ENCODE data around the gene F12. TPM values are rescaled to one million over a fixed set of nuclear protein-coding genes. Genes with fewer than 3 reads are reported as not detected.

Gene F12
- total and polyA plus RNA-seq, 4 donors: 0.23 to 1.8 (median 0.33) TPM; not detected in 1

DNA sequence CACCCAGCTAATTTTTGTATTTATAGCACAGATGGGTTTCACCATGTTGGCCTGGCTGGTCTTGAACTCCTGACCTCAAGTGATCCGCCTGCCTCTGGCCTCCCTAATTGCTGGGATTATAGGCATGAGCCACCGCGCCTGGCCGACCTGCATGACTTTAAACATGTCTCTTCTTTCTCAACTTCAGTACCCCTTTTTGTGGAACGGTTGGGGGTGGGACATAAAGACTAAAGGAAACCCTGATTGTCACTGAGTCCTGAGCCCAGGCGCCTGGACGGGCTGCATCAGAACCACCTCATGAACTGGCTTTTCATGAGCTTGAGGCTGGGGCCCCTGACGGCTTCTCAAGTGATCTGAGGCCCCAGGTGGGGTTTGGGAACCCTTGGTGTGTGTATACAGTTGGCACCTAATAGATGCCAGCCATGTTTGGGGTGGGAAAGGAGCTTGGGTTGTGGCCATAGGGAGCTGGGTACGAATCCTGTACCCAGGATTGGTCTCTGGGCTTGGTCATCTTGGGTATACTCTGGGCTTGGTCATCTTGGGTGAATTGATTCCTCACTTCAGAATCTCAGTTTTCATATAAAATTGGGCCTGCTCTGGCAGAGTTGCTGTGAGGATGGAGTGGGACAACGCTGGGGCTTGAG lies 19.3 kb upstream of the F12 start:
- DNase-seq (no peak), ATAC-seq (ENCODE audit: low FRiP score) (no peak)
- Histone ChIP-seq H3K27ac (ENCODE audit: low read depth in 1 of 2, low read length in 2 of 2) (no peak overlapping the region), H3K36me3 (ENCODE audit: control insufficient read depth in 1 of 2, insufficient read depth in 2 of 2, low read length in 1 of 2) (no peaks in the 10 kb centered on the region), H3K9me3 (ENCODE audit: control insufficient read depth, low read length) (no peaks in the 10 kb centered on the region), H3K4me3 (ENCODE audit: low read length in 2 of 2) (no peak overlapping the region), H3K27me3 (ENCODE audit: control insufficient read depth in 1 of 2, insufficient read depth in 2 of 2, low read length in 1 of 2) (no peaks in the 10 kb centered on the region), H3K4me1 (ENCODE audit: control insufficient read depth in 1 of 2, insufficient read depth in 2 of 2, low read length in 2 of 2) (peaks cover 0 to 3% of the 10 kb centered on the region in 2 donors)
- WGBS, 2 donors: 88 to 89% methylated on average over 10 of the region's 10 CpGs
- intact Hi-C loops (cut with DNase I): no loop called here

DNA sequence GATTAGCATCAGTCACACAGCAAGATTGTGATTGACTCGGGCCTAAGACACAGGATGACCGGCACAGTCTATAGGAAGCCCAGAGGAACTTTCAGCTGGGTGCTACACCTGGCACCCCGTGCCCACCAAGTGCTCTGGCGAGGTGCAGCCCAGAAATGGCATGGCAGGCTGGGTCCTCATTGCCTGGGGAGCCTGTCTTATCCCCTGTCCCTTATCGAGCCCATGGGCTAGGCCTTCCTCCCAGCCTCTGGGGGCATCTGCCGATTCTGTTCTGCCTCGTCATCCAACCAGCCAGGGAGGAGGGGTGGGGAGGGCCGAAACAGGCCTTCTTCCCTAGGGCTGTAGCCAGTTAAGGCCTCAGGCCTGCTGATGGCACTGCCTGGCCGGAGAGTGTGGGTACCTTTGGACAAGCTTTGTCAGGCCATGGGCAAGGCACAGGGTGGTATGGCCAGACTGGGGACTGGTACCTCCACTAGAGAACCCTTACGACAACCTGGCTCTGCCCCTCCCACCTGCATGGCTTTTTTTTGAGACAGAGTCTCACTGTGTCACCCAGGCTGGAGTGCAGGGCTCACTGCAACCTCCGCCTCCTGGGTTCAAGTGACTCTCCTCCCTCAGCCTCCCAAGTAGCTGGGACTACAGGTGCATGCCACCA lies 18.7 kb upstream of the F12 start:
- Histone ChIP-seq H3K27me3 (ENCODE audit: control insufficient read depth in 1 of 2, insufficient read depth in 2 of 2, low read length in 1 of 2) (no peaks in the 10 kb centered on the region), H3K4me3 (ENCODE audit: low read length in 2 of 2) (no peak overlapping the region), H3K9me3 (ENCODE audit: control insufficient read depth, low read length) (no peaks in the 10 kb centered on the region), H3K27ac (ENCODE audit: low read depth in 1 of 2, low read length in 2 of 2) (no peak overlapping the region), H3K36me3 (ENCODE audit: control insufficient read depth in 1 of 2, insufficient read depth in 2 of 2, low read length in 1 of 2) (no peaks in the 10 kb centered on the region), H3K4me1 (ENCODE audit: control insufficient read depth in 1 of 2, insufficient read depth in 2 of 2, low read length in 2 of 2) (peaks cover 0 to 3% of the 10 kb centered on the region in 2 donors)
- DNase-seq (peak in 1 of 2 donors; percentile 55), ATAC-seq (ENCODE audit: low FRiP score) (no peak)
- WGBS, 2 donors: 81 to 85% methylated on average over 11 of the region's 11 CpGs
- intact Hi-C loops (cut with DNase I): loop anchor here in 1 of 2 donors (2.0 kb wide), 2 partner anchors 27 to 69 kb away; partner anchors contain the start of gene PDLIM7

DNA sequence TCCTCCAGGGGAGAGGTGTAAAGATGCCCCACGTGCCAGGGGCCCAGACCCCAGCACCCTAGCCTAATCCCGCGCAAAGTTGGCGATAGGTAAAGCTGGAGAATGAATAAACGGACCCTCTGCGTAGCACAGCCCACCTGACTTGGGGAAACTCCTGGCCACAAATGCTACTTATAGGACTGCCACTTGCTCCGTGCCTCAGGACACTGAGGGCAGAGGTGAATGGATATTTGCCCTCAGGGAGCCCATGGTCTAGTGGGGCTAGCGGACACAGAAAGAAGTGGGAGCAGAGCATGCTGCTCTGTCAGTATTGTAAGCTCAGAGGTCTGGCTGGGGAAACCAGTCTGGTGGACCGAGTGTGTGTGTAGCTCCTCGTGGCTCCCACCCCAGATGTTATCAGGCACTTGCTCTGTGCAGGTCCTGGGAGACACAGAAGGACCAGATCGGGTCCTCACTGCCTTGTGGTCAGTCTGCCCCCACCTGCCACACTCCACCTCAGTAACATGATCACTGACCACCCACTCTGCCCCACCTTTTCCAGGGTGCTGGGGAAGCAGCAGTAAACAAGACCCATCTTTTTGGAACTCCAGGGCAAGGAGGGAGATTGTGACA lies 18.0 kb upstream of the F12 start:
- Histone ChIP-seq H3K36me3 (ENCODE audit: control insufficient read depth in 1 of 2, insufficient read depth in 2 of 2, low read length in 1 of 2) (no peaks in the 10 kb centered on the region), H3K27ac (ENCODE audit: low read depth in 1 of 2, low read length in 2 of 2) (no peak overlapping the region), H3K9me3 (ENCODE audit: control insufficient read depth, low read length) (no peaks in the 10 kb centered on the region), H3K27me3 (ENCODE audit: control insufficient read depth in 1 of 2, insufficient read depth in 2 of 2, low read length in 1 of 2) (no peaks in the 10 kb centered on the region), H3K4me3 (ENCODE audit: low read length in 2 of 2) (peak overlapping the region; percentile 63 to 86), H3K4me1 (ENCODE audit: control insufficient read depth in 1 of 2, insufficient read depth in 2 of 2, low read length in 2 of 2) (peaks cover 0 to 3% of the 10 kb centered on the region in 2 donors)
- DNase-seq: no peak
- intact Hi-C loops (cut with DNase I): loop anchor here in 1 of 2 donors (2.0 kb wide), 2 partner anchors 27 to 69 kb away; partner anchors contain the start of gene PDLIM7
- ATAC-seq (ENCODE audit: low FRiP score): no peak
- WGBS, 2 donors: 19 to 22% methylated on average over 11 of the region's 11 CpGs

DNA sequence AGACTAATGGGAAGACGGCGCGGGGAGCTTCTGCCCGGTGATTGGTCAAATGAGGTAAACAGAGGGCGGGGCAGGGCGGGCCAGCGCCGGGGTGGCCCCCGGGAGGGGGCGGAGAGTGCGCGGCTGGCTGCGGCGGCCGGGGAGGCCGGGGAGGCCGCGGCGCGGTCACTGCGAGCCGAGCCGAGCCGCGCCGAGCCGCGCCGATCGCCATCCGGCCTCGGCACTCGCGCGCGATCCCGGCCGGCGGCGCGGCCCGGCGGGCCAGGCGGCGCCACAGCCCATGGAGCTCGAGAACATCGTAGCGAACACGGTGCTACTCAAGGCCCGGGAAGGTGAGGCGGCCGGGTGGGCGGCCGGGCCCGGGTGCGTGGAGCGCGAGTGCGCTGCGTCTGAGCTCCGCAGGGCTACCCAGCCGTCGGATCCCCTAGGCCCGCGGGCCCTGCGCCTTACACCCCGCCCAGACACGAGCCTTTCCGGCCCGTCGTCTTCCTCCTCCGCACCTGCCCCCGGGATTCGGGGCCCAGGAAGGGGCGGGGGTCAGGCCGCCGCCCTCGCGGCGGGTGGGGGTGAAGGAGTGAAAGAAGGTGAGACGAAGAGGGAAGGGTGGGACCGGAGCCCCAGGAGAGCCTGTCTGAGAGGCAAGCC lies 17.3 kb upstream of the F12 start, which contains the start of gene GRK6:
Gene GRK6, plus strand, starts transcription at position 111 of the 645 bp plus-strand sequence. Its CDS starts 170 bp downstream, at position 281.
- no peaks in the 10 kb centered on the region for H3K9me3 ChIP-seq (ENCODE audit: control insufficient read depth, low read length)
- no peaks in the 10 kb centered on the region for H3K36me3 ChIP-seq (ENCODE audit: control insufficient read depth in 1 of 2, insufficient read depth in 2 of 2, low read length in 1 of 2)
- H3K4me3 ChIP-seq (ENCODE audit: low read length in 2 of 2): peak within 1 kb of the TSS; percentile 63 to 86
- H3K27ac ChIP-seq (ENCODE audit: low read depth in 1 of 2, low read length in 2 of 2): peak within 1 kb of the TSS; percentile 79 to 94
- intact Hi-C loops (cut with DNase I): loop anchor here in 1 of 2 donors (2.0 kb wide), 2 partner anchors 28 to 70 kb away; partner anchors contain the start of gene PDLIM7
- peak; percentile 72 to 86 for DNase-seq
- ATAC-seq (ENCODE audit: low FRiP score): no peak
- H3K4me1 ChIP-seq (ENCODE audit: control insufficient read depth in 1 of 2, insufficient read depth in 2 of 2, low read length in 2 of 2): peaks cover 0 to 3% of the 10 kb centered on the region in 2 donors
- WGBS, 2 donors: 1% methylated on average over 61 to 82 of the region's 82 CpGs
- H3K27me3 ChIP-seq (ENCODE audit: control insufficient read depth in 1 of 2, insufficient read depth in 2 of 2, low read length in 1 of 2): no peaks in the 10 kb centered on the region

DNA sequence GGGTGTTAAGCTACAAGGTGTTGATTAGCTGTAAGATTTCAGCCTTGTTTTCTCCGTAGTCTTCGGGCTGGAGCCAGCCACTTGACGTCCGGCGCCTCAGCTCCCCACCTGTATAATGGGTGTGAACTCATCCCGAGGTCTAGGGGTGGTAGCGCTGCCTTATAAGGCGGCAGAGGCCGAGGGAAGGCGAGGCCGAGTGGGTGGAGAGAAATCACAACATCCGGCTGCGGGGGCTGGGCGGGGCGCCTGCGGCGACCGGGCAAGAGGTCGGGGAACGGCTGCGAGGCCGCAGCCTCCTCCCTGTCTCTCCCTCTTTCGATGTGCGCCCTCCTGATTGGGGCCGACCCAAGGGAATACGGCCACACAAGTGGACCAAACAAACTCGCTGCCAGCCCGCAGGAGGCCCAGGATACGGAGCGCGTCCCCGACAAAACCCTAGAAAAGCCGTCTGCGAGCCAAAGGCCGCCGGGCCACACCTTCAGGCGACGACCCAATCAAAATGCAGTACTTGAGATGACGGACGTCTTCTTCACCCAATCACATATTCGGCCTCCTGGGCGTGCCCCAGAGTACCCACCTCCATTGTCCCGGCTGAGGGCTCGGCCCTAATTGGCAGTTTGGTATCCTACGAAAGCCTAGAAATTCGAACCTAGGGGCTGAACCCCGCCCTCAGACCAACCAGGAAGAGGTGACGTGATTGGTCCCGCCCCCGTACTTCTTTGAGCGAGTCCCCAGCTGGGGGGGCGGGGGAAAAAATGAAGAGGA lies 16.6 kb upstream of the F12 start:
- Histone ChIP-seq H3K9me3 (ENCODE audit: control insufficient read depth, low read length) (no peaks in the 10 kb centered on the region), H3K27ac (ENCODE audit: low read depth in 1 of 2, low read length in 2 of 2) (peak overlapping the region; percentile 79 to 94), H3K36me3 (ENCODE audit: control insufficient read depth in 1 of 2, insufficient read depth in 2 of 2, low read length in 1 of 2) (no peaks in the 10 kb centered on the region), H3K4me1 (ENCODE audit: control insufficient read depth in 1 of 2, insufficient read depth in 2 of 2, low read length in 2 of 2) (peaks cover 0 to 3% of the 10 kb centered on the region in 2 donors), H3K27me3 (ENCODE audit: control insufficient read depth in 1 of 2, insufficient read depth in 2 of 2, low read length in 1 of 2) (no peaks in the 10 kb centered on the region), H3K4me3 (ENCODE audit: low read length in 2 of 2) (peak overlapping the region; percentile 36)
- 1% methylated on average over 50 to 52 of the region's 52 CpGs for WGBS, 2 donors
- intact Hi-C loops (cut with DNase I): loop anchor here in 1 of 2 donors (2.0 kb wide), 2 partner anchors 29 to 71 kb away; partner anchors contain the start of gene PDLIM7
- DNase-seq (peak; percentile 99 to 100), ATAC-seq (ENCODE audit: low FRiP score) (peak; percentile 98)

DNA sequence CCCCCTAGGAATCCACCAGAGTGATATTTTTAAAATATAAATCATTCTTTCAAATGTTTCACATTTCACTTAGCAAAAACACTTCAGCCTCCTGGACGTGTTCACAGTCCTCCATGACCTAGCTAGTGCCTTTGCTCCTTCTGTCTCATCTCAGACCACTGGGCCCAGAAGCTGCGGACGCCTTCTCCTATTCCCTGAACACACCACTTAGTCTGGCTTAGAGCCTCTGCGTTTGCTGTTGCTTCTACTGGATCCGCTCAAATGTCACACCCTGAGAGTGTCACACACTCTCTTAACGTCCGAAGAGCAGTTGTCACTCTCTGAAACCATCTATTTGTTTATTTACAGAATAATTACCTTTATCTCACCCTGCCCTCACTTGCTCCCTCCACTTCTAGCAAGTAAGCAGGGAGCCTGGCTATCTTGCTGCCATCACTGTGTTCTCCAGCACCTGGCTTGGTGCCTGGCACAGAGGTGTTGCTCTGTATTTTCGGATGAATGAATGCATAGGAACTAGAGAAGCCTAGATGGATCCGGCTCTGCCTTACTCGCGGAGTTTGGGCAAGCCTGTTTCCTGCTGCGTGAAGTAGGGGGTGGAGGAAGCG lies 15.9 kb upstream of the F12 start:
- WGBS, 2 donors: 44 to 48% methylated on average over 13 of the region's 13 CpGs
- intact Hi-C loops (cut with DNase I): no loop called here
- DNase-seq (no peak), ATAC-seq (ENCODE audit: low FRiP score) (no peak)
- peak overlapping the region in 1 of 2 donors; percentile 85 for H3K27ac ChIP-seq (ENCODE audit: low read depth in 1 of 2, low read length in 2 of 2)
- H3K4me1 ChIP-seq (ENCODE audit: control insufficient read depth in 1 of 2, insufficient read depth in 2 of 2, low read length in 2 of 2): peaks cover 0 to 3% of the 10 kb centered on the region in 2 donors
- H3K9me3 ChIP-seq (ENCODE audit: control insufficient read depth, low read length): no peaks in the 10 kb centered on the region
- no peaks in the 10 kb centered on the region for H3K27me3 ChIP-seq (ENCODE audit: control insufficient read depth in 1 of 2, insufficient read depth in 2 of 2, low read length in 1 of 2)
- peak overlapping the region in 1 of 2 donors; percentile 36 for H3K4me3 ChIP-seq (ENCODE audit: low read length in 2 of 2)
- H3K36me3 ChIP-seq (ENCODE audit: control insufficient read depth in 1 of 2, insufficient read depth in 2 of 2, low read length in 1 of 2): no peaks in the 10 kb centered on the region

DNA sequence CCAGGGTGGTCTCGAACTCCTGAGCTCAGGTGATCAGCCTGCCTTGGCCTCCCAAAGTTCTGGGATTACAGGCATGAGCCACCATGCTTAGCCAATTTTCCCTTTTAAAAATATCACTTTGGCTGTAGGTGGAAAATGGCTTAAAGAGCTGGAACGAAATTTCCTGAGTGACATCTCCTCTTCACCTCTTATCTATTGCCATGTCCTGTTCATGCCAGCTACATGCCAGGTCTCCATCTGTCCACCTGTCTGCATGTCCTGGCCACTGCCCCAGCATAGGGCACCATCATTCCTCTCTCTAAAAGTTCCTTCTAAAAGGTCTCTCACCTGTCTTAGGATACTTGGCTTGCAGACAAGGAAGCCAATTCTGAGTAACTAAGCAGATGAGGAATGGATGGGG lies 14.3 kb upstream of the F12 start:
- WGBS, 2 donors: 87 to 96% methylated on average over 2 of the region's 2 CpGs
- Histone ChIP-seq H3K27ac (ENCODE audit: low read depth in 1 of 2, low read length in 2 of 2) (no peak overlapping the region), H3K36me3 (ENCODE audit: control insufficient read depth in 1 of 2, insufficient read depth in 2 of 2, low read length in 1 of 2) (no peaks in the 10 kb centered on the region), H3K4me1 (ENCODE audit: control insufficient read depth in 1 of 2, insufficient read depth in 2 of 2, low read length in 2 of 2) (peaks cover 0 to 3% of the 10 kb centered on the region in 2 donors), H3K4me3 (ENCODE audit: low read length in 2 of 2) (no peak overlapping the region), H3K27me3 (ENCODE audit: control insufficient read depth in 1 of 2, insufficient read depth in 2 of 2, low read length in 1 of 2) (no peaks in the 10 kb centered on the region), H3K9me3 (ENCODE audit: control insufficient read depth, low read length) (no peaks in the 10 kb centered on the region)
- DNase-seq: no peak
- intact Hi-C loops (cut with DNase I): no loop called here
- no peak for ATAC-seq (ENCODE audit: low FRiP score)
